Tibial artery (tissue), 4 donors: Measurements from ENCODE around the gene NR1I2.

ENCODE experiments used
- DNase-seq, 2 donors: peaks; one replicate each; pipeline ENCODE4 v3.0.0-alpha.2; 2019
- H3K27ac ChIP-seq, 2 donors: fragments of 200-600 bp; sonication (generic) in 1 of 2; 1 replicate in 1 of 2; 2 replicates in 1 of 2; pipeline ENCODE4 v1.5.1; 2018 to 2019; ENCODE audit warnings: mild to moderate bottlenecking in 1 of 2
- H3K27me3 ChIP-seq, 2 donors: fragments of 200-600 bp; sonication (generic) in 1 of 2; one replicate each; pipeline versions ENCODE4 v1.5.1 to v1.6.0; 2016 to 2019
- H3K36me3 ChIP-seq, 3 donors: fragments of 200-600 bp; sonication (generic) in 2 of 3; one replicate each; pipeline ENCODE4 v1.5.1; 2016 to 2019; ENCODE audit warnings: mild to moderate bottlenecking in 2 of 3
- H3K4me1 ChIP-seq, 4 donors: fragments of 200-600 bp; sonication (generic) in 2 of 4; 1 replicate in 3 of 4; 2 replicates in 1 of 4; pipeline ENCODE4 v1.5.1; 2016 to 2019
- H3K4me3 ChIP-seq, 2 donors: fragments of 200-600 bp; sonication (generic) in 1 of 2; 1 replicate in 1 of 2; 2 replicates in 1 of 2; pipeline ENCODE4 v1.5.1; 2018 to 2019; ENCODE audit warnings: mild to moderate bottlenecking in 2 of 2
- H3K9me3 ChIP-seq, 3 donors: fragments of 200-600 bp; sonication (generic) in 1 of 3; one replicate each; pipeline ENCODE4 v1.5.1; 2016 to 2019
- intact Hi-C: fragments of 100-400 bp; cut with DNase I; formaldehyde crosslinking; loops from one replicate; pipeline ENCODE4 v1.15.0; 2023; ENCODE audit warnings: low total_unique reads
- TF ChIP-seq, protein P1 (sequence below), 2 experiments: fragments of 200-600 bp in 1 of 2; fragments of 450-650 bp in 1 of 2; IDR thresholded peaks; one replicate each; pipeline ENCODE4 v1.5.1; 2017 to 2019; ENCODE audit warnings: antibody characterized with exemption in 2 of 2, mild to moderate bottlenecking in 1 of 2, moderate library complexity in 1 of 2

The NR1I2 gene

DNA sequence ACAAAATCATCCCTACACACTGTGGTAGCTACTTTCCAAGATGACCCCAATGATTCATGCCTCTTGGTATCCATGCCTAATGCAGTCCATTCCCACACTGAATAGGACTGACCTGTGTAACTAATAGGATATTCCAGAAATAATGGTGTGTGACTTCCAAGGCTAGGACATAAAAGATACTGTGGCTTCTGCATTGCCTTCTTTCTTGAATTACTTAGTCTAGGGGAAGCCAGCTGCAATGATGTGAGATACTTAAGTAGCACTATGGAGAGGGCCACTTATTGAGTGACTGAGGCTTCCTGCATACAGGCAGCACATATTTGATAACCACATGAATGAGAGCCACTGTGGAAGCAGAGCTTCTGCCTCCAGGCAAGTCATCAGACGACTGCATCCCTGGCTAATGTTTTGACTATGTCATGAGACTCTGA is 50.1 kb downstream of the NR1I2 start:
- no peak overlapping the region for H3K4me3 ChIP-seq
- H3K36me3 ChIP-seq = peaks cover 0 to under 1% (median 0%) of the 10 kb centered on the region in 3 donors
- no peak overlapping the region for H3K27ac ChIP-seq
- intact Hi-C loops = no loop called here
- H3K27me3 ChIP-seq = no peaks in the 10 kb centered on the region
- no peak for DNase-seq
- no peaks in the 10 kb centered on the region for H3K4me1 ChIP-seq
- TF ChIP-seq, protein P1, sequence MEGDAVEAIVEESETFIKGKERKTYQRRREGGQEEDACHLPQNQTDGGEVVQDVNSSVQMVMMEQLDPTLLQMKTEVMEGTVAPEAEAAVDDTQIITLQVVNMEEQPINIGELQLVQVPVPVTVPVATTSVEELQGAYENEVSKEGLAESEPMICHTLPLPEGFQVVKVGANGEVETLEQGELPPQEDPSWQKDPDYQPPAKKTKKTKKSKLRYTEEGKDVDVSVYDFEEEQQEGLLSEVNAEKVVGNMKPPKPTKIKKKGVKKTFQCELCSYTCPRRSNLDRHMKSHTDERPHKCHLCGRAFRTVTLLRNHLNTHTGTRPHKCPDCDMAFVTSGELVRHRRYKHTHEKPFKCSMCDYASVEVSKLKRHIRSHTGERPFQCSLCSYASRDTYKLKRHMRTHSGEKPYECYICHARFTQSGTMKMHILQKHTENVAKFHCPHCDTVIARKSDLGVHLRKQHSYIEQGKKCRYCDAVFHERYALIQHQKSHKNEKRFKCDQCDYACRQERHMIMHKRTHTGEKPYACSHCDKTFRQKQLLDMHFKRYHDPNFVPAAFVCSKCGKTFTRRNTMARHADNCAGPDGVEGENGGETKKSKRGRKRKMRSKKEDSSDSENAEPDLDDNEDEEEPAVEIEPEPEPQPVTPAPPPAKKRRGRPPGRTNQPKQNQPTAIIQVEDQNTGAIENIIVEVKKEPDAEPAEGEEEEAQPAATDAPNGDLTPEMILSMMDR (IDR thresholded peaks at IDR 0.05) = no peak
- no peaks in the 10 kb centered on the region for H3K9me3 ChIP-seq

- TF ChIP-seq, protein P1 (IDR thresholded peaks at IDR 0.05) = no peak
- intact Hi-C loops = no loop called here
- H3K9me3 ChIP-seq = no peaks in the 10 kb centered on the region
- no peaks in the 10 kb centered on the region for H3K4me1 ChIP-seq
- no peaks in the 10 kb centered on the region for H3K36me3 ChIP-seq
- no peaks in the 10 kb centered on the region for H3K27me3 ChIP-seq
- no peak overlapping the region for H3K4me3 ChIP-seq
- no peak for DNase-seq
- H3K27ac ChIP-seq = no peak overlapping the region
These were observed 53.0 kb downstream of the NR1I2 start for GRCh38 chr3:119834754-119835370.

DNA sequence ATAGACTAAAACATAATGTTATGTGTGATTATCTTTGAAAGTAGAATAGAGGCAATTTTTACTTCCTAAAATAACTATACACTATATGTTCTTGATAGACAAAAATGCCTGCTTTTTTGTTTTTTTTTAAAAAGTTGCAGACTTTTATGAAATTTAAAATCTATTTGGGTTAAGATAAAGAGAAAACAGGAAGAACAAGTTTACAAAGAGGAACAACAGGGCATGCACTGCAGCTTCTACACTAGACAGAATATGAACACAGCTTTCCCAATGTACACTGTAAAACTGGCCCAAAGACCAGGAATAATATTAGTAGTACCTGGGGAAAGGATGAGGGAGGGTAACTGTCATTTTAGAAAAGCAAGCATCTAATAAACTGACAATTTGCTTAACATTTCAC is 53.7 kb downstream of the NR1I2 start:
- TF ChIP-seq, protein P1 (IDR thresholded peaks at IDR 0.05) = no peak
- H3K4me1 ChIP-seq = no peaks in the 10 kb centered on the region
- H3K27ac ChIP-seq = no peak overlapping the region
- H3K27me3 ChIP-seq = no peaks in the 10 kb centered on the region
- H3K4me3 ChIP-seq = no peak overlapping the region
- intact Hi-C loops = no loop called here
- no peaks in the 10 kb centered on the region for H3K9me3 ChIP-seq
- no peak for DNase-seq
- H3K36me3 ChIP-seq = no peaks in the 10 kb centered on the region

GRCh38 chr3:119841808-119842471 is 60.0 kb downstream of the NR1I2 start:
- H3K36me3 ChIP-seq = peaks cover 0 to 8% (median 0%) of the 10 kb centered on the region in 3 donors
- no peak overlapping the region for H3K4me3 ChIP-seq
- no peaks in the 10 kb centered on the region for H3K9me3 ChIP-seq
- H3K27me3 ChIP-seq = no peaks in the 10 kb centered on the region
- peaks cover 0 to 18% (median 5%) of the 10 kb centered on the region in 4 donors for H3K4me1 ChIP-seq
- peak overlapping the region in 1 of 2 donors; percentile 17 for H3K27ac ChIP-seq
- intact Hi-C loops = no loop called here
- TF ChIP-seq, protein P1 (IDR thresholded peaks at IDR 0.05) = no peak
- no peak for DNase-seq

DNA sequence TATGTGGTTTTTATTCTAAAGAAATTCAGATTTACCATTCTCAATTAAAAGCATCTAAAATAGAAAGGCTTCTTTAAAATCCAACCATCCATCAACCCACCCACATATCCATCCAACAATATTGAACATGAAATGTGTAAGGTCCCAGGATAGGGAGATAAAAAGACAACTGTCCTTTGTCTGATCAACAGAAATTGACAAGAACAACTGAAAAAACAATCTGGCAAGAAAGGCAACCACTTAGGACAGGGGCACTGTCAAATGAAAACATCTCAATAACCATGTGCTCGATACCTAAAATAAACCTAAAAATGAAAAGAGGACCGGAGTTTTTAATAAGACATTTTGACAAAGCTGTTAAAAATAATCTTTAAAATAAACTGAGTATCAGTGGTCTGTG is 67.2 kb downstream of the NR1I2 start:
- Histone ChIP-seq H3K27ac (no peak overlapping the region), H3K27me3 (no peaks in the 10 kb centered on the region), H3K9me3 (no peaks in the 10 kb centered on the region), H3K4me3 (no peak overlapping the region), H3K4me1 (no peaks in the 10 kb centered on the region), H3K36me3 (no peaks in the 10 kb centered on the region)
- TF ChIP-seq, protein P1 (IDR thresholded peaks at IDR 0.05) = no peak
- intact Hi-C loops = no loop called here
- DNase-seq = no peak
